NCI-H128 (cell line): ENCODE measurements around the gene MRPS22.
"Not testable (repeated sequence)": the region's sequence is repeated elsewhere in the genome, so short reads cannot be mapped to it uniquely, and the experiment has no call there.

Experiments used
- DNase-seq: peaks from one replicate; lab custom pipeline; 2025; ENCODE audit not compliant: unreplicated experiment; lab: John Stamatoyannopoulos, UW

The MRPS22 gene

GRCh38 chr3:139334675-139335074 is 9.1 kb upstream of the MRPS22 start:
- DNase-seq: not testable (repeated sequence)

GRCh38 chr3:139338405-139338804 is 5.4 kb upstream of the MRPS22 start:
- DNase-seq: no peak

GRCh38 chr3:139339219-139339906 is 4.5 kb upstream of the MRPS22 start:
- no peak for DNase-seq

- no peak for DNase-seq
Measured at GRCh38 chr3:139340784-139341183, 3.0 kb upstream of the MRPS22 start.

- DNase-seq: no peak
Measured at GRCh38 chr3:139342054-139342453, 1.8 kb upstream of the MRPS22 start.

GRCh38 chr3:139346771-139347170 is 3.0 kb downstream of the MRPS22 start:
- DNase-seq: no peak

- no peak for DNase-seq
Measured at GRCh38 chr3:139353920-139354556, 10.2 kb downstream of the MRPS22 start.

GRCh38 chr3:139354661-139355060 is 10.8 kb downstream of the MRPS22 start:
- no peak for DNase-seq

- no peak for DNase-seq
Measured at GRCh38 chr3:139355476-139355875, 11.7 kb downstream of the MRPS22 start.

- no peak for DNase-seq
Measured at GRCh38 chr3:139355891-139356290, 12.1 kb downstream of the MRPS22 start.

GRCh38 chr3:139357899-139358298 is 14.1 kb downstream of the MRPS22 start:
- DNase-seq: no peak

- DNase-seq: peak; percentile 86
Measured at GRCh38 chr3:139358841-139359562, 15.2 kb downstream of the MRPS22 start.

- no peak for DNase-seq
Measured at GRCh38 chr3:139361276-139361675, 17.5 kb downstream of the MRPS22 start.

- no peak for DNase-seq
Measured at GRCh38 chr3:139364549-139364948, 20.7 kb downstream of the MRPS22 start.

GRCh38 chr3:139374099-139374498 is 30.3 kb downstream of the MRPS22 start:
- DNase-seq: no peak

- no peak for DNase-seq
Measured at GRCh38 chr3:139377378-139377777, 33.6 kb downstream of the MRPS22 start.

GRCh38 chr3:139378587-139379241 is 34.9 kb downstream of the MRPS22 start:
- DNase-seq: peak; percentile 75

- DNase-seq: no peak
Measured at GRCh38 chr3:139380575-139380974, 36.8 kb downstream of the MRPS22 start.

- not testable (repeated sequence) for DNase-seq
Measured at GRCh38 chr3:139382291-139382690, 38.5 kb downstream of the MRPS22 start.

GRCh38 chr3:139388077-139388476 is 44.3 kb downstream of the MRPS22 start:
- no peak for DNase-seq

GRCh38 chr3:139388821-139389551 is 45.2 kb downstream of the MRPS22 start:
- no peak for DNase-seq
